Measurements from ENCODE around the gene SLC18B1.
A peak's percentile ranks its signal among the peaks of the same experiment; 100 is the strongest.
"Not testable (repeated sequence)": the region's sequence is repeated elsewhere in the genome, so short reads cannot be mapped to it uniquely, and the experiment has no call there.

Gene SLC18B1

DNA sequence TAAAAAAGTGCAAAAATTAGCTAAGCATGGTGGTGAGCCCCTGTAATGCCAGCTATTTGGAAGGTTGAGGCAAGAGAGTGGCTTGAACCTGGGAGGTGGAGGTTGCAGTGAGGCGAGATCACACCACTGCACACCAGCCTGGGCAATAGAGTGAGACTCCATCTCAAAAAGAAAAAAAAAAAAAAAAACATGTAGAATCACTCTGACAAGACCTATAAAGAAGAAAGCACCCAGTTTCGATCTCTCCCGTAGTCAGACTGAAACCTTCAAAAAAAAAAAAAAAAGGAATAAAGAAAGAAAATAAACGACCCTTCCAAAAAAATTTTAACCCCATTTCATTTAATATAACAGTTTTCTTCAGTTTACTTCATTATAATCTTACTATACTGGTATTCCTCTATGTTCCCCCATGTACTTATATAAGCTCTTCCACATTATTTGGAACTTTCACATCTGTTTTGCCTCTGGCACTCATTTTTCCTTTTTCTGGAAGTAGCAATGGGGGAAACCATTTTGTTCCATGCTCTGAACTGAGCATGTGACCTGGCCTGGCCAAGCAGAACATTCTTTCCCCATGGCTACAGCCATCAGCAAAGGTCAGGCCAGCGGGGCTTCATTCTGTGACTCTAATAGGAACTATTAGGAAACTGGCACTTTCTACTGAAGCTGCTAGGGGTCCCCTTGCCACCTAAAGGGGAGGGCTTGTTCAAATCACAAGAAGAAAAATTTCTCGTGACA lies 9.6 kb downstream of the SLC18B1 start:
- TF ChIP-seq, protein P1, sequence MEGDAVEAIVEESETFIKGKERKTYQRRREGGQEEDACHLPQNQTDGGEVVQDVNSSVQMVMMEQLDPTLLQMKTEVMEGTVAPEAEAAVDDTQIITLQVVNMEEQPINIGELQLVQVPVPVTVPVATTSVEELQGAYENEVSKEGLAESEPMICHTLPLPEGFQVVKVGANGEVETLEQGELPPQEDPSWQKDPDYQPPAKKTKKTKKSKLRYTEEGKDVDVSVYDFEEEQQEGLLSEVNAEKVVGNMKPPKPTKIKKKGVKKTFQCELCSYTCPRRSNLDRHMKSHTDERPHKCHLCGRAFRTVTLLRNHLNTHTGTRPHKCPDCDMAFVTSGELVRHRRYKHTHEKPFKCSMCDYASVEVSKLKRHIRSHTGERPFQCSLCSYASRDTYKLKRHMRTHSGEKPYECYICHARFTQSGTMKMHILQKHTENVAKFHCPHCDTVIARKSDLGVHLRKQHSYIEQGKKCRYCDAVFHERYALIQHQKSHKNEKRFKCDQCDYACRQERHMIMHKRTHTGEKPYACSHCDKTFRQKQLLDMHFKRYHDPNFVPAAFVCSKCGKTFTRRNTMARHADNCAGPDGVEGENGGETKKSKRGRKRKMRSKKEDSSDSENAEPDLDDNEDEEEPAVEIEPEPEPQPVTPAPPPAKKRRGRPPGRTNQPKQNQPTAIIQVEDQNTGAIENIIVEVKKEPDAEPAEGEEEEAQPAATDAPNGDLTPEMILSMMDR (IDR thresholded peaks at IDR 0.05; ENCODE audit: extremely low read depth, insufficient read depth, missing control alignments), result no peak
- in situ Hi-C loops (cut with MboI; ENCODE audit: low pct_unique_long_range_greater_than_20kb, low sequenced_read_pairs, unreplicated experiment), result no loop called here

DNA sequence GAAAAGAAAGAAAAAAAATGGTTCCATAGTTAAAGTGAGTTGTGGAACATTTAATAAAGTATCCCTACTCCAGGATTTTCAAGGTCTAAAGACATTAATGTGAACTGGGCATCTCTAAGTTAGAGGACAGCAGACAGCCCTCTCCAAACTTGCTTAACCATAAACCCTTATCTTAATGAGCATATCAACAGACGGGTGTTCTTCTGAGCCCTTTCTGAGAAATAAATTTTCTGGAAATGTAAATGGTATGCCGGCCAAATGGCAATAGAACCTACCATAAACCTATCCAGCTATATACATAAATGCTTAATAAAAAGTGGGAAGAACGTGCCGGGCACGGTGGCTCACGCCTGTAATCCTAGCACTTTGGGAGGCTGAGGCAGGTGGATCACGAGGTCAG lies 12.5 kb downstream of the SLC18B1 start:
- no peak for DNase-seq (ENCODE audit: low spot score)
- in situ Hi-C loops (cut with MboI; ENCODE audit: low pct_unique_long_range_greater_than_20kb, low sequenced_read_pairs, unreplicated experiment), result no loop called here
- TF ChIP-seq, protein P1 (IDR thresholded peaks at IDR 0.05; ENCODE audit: extremely low read depth, insufficient read depth, missing control alignments), result no peak

More for the DNA sequence above, 9.6 kb downstream of the SLC18B1 start:
- no peak for DNase-seq (ENCODE audit: low spot score)

DNA sequence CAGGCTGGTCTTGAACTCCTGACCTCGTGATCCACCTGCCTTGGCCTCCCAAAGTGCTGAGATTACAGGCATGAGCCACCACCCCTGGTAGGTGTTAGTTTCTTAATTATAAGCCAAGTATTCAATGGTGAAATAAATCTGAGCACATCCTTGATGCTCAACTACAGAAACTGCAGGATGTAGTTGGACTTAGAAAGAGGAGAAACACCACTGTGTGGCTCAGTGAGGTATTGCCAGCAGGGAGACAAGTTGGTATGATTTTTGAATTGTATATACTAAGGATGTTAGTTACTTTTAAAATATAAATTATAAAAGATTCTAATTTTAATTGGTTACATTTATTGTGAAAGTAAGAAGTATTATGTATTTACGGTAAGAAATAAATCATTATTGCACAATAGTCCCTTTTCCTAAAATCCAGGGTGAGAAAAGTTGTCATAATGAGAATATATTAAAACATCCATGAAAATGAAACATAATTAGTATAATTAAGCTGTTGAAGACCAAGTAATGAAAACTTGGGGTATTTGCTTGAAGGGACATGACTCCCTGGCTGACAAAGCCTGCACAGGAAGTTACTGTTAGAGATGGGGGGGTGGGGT lies 17.6 kb downstream of the SLC18B1 start:
- in situ Hi-C loops (cut with MboI; ENCODE audit: low pct_unique_long_range_greater_than_20kb, low sequenced_read_pairs, unreplicated experiment), result no loop called here
- TF ChIP-seq, protein P1 (IDR thresholded peaks at IDR 0.05; ENCODE audit: extremely low read depth, insufficient read depth, missing control alignments), result peak; percentile 36
- DNase-seq (ENCODE audit: low spot score), result peak; percentile 9

DNA sequence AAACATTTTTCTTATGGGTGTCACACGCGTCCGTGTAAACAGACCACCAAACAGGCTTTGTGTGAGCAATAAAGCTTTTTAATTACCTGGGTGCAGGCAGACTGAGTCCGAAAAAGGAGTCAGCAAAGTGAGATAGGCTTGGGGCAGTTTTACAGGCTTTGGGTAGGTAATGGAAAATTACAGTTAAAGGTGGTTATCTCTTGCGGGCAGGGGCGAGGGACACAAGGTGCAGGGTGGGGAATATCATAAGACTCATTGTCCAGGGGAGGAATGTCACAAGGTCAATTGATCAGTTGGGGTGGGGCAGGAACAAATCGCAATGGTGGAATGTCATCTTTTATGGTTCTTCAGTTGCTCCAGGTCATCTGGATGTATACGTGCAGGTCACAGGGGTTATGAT lies 20.6 kb downstream of the SLC18B1 start:
- in situ Hi-C loops (cut with MboI; ENCODE audit: low pct_unique_long_range_greater_than_20kb, low sequenced_read_pairs, unreplicated experiment); DNase-seq (ENCODE audit: low spot score): not testable (repeated sequence)

DNA sequence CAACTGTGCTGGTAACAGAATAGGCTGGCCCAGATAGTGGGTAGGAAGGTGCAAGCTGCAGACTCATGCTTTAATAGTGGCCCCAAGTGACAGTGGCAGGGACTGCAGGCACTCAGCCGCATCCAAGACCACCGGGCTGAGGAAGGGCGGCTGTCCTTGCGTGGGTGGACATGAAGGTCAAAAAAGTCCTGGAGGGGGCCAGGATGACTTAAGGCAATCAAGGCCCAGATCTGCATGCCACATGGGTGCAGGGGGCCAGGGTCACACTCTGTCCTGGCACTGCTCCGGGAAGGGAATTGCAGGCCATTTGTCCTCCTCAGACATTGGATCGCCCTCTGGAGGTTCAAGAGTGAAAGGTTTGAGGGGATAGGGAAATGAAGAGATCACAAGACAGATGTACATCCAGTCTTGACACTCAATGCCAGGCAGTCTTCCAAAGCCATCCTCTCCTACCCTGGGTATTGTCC lies 30.4 kb downstream of the SLC18B1 start:
- TF ChIP-seq, protein P1 (IDR thresholded peaks at IDR 0.05; ENCODE audit: extremely low read depth, insufficient read depth, missing control alignments), result peak; percentile 81
- peak; percentile 25 for DNase-seq (ENCODE audit: low spot score)
- in situ Hi-C loops (cut with MboI; ENCODE audit: low pct_unique_long_range_greater_than_20kb, low sequenced_read_pairs, unreplicated experiment), result loop anchor here (5.0 to 25.0 kb wide), 3 partner anchors 103 to 481 kb away; no protein-coding TSS in a partner anchor

DNA sequence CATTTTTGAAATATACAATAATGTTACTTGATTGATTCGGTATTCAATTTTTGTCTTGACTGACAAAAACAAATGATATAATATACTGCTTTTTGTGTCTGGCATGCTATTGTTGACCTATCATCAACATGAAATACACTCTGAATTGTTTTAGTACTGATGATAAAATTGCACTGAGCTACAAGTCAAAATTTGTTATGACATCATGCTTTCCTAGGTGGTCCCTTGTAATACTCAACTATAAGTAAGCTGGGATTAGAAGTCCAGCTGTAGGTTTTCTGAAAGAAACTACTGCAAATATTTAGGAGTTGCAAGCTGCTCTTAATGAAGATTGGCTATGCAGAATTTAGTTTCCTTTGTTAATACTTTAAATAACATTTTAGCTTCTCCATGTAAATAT lies 32.9 kb downstream of the SLC18B1 start:
- no peak for DNase-seq (ENCODE audit: low spot score)
- in situ Hi-C loops (cut with MboI; ENCODE audit: low pct_unique_long_range_greater_than_20kb, low sequenced_read_pairs, unreplicated experiment), result loop anchor here (5.0 to 25.0 kb wide), 3 partner anchors 101 to 478 kb away; no protein-coding TSS in a partner anchor
- TF ChIP-seq, protein P1 (IDR thresholded peaks at IDR 0.05; ENCODE audit: extremely low read depth, insufficient read depth, missing control alignments), result no peak

DNA sequence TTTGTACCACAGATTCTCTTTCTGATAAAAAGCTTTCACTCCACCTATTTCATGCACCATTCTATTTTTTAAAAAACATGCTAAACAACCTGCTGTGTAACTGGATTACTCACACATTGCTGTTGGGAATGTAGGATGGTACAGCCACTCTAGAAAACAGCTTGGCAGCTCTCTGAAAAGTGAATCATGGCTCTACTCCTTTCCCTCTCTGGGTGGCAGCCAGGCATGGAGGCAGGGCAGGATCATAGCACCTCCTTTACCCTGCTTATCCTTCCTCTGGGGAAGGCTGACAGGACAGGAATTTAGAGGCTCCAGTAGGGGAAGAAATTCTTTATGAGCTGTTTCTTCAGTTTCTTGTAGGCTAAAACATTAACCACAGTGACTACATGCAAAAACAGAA lies 34.1 kb downstream of the SLC18B1 start:
- DNase-seq (ENCODE audit: low spot score), result no peak
- in situ Hi-C loops (cut with MboI; ENCODE audit: low pct_unique_long_range_greater_than_20kb, low sequenced_read_pairs, unreplicated experiment), result loop anchor here (10.0 to 25.0 kb wide), 2 partner anchors 100 to 477 kb away; no protein-coding TSS in a partner anchor
- TF ChIP-seq, protein P1 (IDR thresholded peaks at IDR 0.05; ENCODE audit: extremely low read depth, insufficient read depth, missing control alignments), result no peak
